Fibroblast of pulmonary artery (primary cell): ENCODE results near the gene FAM187B.

Experiments
- DNase-seq: peaks from one replicate; pipeline ENCODE4 v3.0.0-alpha.2; 2010; ENCODE audit warnings: low read depth
- H3K4me3 ChIP-seq: replicated peaks from 2 replicates; pipeline ENCODE4 v1.5.1; 2011; ENCODE audit warnings: low read depth, mild to moderate bottlenecking, control low read depth, low read length, moderate library complexity
- TF ChIP-seq, protein P1 (sequence below): IDR thresholded peaks from 2 replicates; pipeline ENCODE4 v1.5.1; 2011; ENCODE audit warnings: mild to moderate bottlenecking, control low read depth, low read length, inconsistent platforms; ENCODE audit errors: missing control alignments

Gene FAM187B

DNA sequence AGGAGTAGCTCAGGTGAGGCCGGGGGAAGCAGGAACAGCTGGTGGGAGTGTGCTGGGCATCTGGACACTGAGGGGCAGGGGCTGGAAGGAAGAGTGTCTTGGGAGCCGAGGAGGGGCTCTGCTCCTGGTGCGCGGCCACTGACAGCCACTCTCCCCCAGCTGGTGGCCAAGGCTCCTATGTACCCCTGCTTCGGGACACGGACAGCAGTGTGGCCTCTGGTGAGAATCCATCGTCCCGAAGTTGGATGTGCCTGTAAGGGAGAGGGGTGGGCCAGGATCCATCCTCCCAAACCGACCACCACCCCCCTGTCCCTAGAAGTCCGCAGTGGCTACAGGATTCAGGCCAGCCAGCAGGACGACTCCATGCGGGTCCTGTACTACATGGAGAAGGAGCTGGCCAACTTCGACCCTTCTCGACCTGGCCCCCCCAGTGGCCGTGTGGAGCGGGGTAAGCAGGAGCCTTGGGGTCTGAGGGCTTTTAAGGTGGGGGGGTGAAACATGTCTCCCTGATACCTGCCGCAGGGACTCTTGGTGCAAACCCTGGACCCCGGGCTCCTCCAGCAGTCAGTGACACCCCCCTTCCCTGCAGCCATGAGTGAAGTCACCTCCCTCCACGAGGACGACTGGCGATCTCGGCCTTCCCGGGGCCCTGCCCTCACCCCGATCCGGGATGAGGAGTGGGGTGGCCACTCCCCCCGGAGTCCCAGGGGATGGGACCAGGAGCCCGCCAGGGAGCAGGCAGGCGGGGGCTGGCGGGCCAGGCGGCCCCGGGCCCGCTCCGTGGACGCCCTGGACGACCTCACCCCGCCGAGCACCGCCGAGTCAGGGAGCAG, 38.2 kb upstream of the FAM187B start:
- DNase-seq: no peak
- TF ChIP-seq, protein P1, sequence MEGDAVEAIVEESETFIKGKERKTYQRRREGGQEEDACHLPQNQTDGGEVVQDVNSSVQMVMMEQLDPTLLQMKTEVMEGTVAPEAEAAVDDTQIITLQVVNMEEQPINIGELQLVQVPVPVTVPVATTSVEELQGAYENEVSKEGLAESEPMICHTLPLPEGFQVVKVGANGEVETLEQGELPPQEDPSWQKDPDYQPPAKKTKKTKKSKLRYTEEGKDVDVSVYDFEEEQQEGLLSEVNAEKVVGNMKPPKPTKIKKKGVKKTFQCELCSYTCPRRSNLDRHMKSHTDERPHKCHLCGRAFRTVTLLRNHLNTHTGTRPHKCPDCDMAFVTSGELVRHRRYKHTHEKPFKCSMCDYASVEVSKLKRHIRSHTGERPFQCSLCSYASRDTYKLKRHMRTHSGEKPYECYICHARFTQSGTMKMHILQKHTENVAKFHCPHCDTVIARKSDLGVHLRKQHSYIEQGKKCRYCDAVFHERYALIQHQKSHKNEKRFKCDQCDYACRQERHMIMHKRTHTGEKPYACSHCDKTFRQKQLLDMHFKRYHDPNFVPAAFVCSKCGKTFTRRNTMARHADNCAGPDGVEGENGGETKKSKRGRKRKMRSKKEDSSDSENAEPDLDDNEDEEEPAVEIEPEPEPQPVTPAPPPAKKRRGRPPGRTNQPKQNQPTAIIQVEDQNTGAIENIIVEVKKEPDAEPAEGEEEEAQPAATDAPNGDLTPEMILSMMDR: no peak
- peak overlapping the region; percentile 74 for H3K4me3 ChIP-seq

DNA sequence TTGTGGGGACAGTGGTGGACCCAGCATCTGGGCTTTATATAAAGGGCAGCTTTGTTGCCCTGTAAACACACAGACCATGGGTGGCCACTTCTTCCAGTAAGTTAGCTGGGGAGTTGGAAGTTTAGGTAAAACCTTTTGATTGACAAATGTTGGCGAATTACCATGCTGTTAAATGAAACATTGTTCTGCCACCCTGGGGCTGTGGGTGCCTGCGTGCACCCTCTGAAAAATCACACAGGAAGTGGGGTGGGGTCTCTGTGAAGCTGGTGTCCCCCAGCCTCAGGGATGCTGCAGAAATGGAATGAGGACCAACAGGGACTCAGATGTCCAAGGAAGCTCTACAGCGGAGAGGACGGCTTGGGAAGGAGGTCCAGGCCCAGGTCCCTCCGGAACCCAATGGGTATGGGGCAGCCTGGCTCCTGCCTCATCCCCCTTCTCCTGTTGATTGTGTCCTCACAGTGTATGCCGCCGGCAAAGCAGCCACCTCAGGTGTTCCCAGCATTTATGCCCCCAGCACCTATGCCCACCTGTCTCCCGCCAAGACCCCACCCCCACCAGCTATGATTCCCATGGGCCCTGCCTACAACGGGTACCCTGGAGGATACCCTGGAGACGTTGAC, 37.5 kb upstream of the FAM187B start:
- H3K4me3 ChIP-seq: no peak overlapping the region
- no peak for DNase-seq
- TF ChIP-seq, protein P1: no peak

DNA sequence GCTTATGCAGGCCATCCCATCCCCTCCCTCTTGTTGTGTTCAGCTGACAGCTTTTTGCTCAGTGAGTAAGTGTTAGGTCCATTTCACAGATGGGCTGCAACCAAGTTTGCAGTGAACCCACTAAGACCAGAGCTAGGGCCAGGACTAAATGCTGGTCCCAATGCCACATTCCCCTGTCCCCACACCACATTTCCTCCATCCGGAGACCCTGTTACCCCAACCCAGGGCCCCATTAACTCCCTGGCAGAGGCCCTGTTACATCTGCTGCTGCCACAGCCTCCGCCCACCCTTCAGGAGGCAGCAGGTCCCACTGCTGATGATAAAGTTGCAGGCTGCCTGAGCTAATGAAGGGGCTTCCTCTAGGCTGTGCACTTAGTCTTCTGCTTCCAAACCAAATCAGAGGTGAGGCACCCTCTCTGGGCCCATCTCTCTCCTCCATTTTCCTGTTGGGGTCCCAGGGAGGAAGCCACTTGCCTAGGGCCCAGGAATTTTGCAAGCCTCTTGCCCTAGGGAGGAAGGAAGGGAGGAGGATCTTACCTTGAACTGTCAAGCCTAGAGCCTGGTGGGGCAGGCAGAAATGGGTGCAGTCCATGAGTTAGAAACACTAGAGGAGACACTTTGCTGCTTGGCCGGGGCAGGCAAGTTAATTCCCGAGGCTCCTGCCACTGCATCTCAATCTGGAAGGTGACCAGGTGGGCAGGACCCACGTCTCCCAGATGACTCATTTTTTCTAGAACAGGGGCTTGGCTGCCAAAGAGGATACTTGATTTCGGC, 36.8 kb upstream of the FAM187B start:
- no peak for DNase-seq
- H3K4me3 ChIP-seq: no peak overlapping the region
- TF ChIP-seq, protein P1: no peak

DNA sequence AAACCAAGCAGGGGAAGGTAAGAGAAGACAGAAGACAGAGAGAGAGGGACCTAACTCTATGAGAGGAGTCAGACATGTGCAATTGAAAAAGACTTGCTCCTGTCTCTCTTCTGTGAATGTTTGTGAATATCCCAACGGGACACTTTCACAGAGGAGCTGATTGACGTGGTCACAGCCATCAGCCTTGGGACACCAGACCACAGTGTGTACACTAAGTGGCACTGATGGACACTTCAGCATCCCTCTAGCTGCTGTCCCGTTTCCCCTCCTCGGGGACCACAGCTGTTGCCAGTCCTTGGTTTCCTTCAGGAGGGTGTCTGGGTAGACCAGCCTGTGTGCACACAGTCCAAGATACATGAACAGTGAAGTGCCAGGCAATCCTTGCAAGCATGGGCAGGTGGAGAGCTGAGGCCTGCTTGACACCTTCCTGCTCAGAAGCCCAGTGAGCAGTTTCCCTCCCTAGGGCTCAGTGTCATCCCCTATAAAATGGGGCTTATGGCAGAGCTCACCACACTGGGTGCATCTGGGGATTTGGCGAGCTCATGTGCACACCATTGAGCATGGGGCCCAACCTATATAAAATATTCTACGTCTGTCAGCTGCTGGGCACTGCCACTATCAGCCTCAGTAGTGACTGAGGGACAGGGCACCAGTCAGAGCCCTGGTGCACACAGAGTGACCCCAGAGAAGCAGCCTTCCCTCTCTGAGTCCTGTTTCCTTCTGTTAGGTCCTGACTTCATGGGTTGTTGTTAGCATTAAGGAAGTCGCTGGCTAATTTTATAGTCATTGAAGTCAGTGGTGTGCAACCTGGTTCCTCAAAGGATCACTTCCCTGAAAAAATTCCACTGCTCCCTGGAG, 36.0 kb upstream of the FAM187B start:
- no peak overlapping the region for H3K4me3 ChIP-seq
- TF ChIP-seq, protein P1: no peak
- no peak for DNase-seq

DNA sequence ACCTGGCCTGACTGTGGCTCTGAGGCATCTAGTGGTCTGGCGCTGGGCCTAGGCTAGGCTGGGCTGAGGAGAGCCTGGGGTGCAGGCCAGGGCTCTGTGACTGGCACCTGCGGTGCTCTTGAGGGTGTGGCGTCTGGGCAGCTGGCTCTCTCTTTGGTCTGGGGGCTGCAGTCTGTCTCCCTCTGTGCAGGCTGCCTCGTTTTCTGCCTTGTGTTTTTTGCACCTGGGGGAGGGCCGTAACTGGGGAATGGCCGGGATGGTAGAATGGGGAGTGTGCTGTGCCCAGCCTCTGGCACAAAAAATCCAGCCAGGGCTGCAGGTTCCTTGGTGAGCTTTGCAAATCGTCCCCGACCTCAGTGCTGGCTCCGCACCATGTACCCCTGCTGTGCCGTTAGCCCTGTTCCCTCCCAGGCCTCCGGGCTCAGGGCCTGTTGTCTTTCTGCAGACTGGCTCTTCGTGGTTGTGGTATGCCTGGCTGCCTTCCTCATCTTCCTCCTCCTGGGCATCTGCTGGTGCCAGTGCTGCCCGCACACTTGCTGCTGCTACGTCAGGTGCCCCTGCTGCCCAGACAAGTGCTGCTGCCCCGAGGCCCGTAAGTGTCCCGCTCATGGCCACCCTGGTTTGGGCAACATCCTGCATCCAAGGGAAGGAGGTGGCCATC, 33.7 kb upstream of the FAM187B start:
- TF ChIP-seq, protein P1: no peak
- H3K4me3 ChIP-seq: no peak overlapping the region
- DNase-seq: no peak

DNA sequence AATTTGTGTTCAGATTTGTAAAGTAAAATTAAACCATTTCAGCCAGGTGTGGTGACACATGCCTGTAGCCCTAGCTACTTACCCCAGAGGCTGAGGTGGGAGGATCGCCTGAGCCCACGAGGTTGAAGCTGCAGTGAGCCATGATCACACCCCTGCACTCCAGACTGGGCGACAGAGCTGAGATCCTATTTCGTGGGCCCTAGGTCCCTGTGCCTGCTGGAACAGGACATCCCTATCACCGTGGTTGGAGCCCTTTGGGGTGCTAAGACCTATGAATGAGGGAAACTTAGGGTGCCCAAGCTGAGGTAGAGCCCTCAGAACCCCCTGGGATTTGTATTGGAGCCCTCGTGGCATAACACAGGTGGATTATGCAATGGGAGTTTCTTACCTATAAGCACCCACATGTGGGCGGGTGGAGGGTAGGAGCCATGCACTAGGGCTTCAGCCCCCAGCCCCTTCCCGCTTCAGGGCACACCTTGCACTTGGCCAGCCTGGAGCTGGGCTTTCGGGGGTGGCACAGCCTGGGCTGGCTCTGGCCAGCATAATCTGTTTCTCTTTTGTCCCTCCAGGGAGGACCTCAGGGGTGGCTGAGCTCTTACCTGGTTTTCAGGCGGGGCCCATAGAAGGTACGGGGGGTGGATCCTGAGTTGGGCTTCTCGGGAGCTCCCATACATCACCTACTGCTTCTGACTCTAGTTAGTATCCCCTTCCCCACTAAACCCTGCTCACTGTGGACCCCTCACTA, 33.0 kb upstream of the FAM187B start:
- no peak overlapping the region for H3K4me3 ChIP-seq
- TF ChIP-seq, protein P1: no peak
- no peak for DNase-seq
